ENCODE results near the gene ALOX5. TPM values are rescaled to one million over a fixed set of nuclear protein-coding genes. Genes with fewer than 3 reads are reported as not detected.

Gene ALOX5
- total and polyA plus RNA-seq, 8 donors: 3.2 to 39.6 (median 9.2) TPM

- no peaks in the 10 kb centered on the region for H3K36me3 ChIP-seq
- no peaks in the 10 kb centered on the region for H3K9me3 ChIP-seq
- peaks cover 19 to 54% (median 22%) of the 10 kb centered on the region in 4 donors for H3K4me1 ChIP-seq
- H3K27ac ChIP-seq: peak overlapping the region in 1 of 5 donors; percentile 82
- H3K4me3 ChIP-seq: peak overlapping the region in 2 of 4 donors; percentile 13 to 61
- no peak for DNase-seq
- intact Hi-C loops (cut with DNase I; ENCODE audit: low total_unique reads): no loop called here
- H3K27me3 ChIP-seq: peaks cover 3 to 69% (median 21%) of the 10 kb centered on the region in 3 donors
- 74 to 84% (median 80%) methylated on average over 2 of the region's 2 CpGs for WGBS, 5 donors
- TF ChIP-seq EP300 (IDR thresholded peaks at IDR 0.05) (no peak), POLR2AphosphoS5 (IDR thresholded peaks at IDR 0.05) (no peak), POLR2A (IDR thresholded peaks at IDR 0.05) (no peak), CTCF (IDR thresholded peaks at IDR 0.05) (no peak)
These were observed 2.4 kb downstream of the ALOX5 start for GRCh38 chr10:45376371-45376801.

GRCh38 chr10:45377321-45377720 lies 3.3 kb downstream of the ALOX5 start:
- H3K27ac ChIP-seq: peak overlapping the region in 1 of 5 donors; percentile 60

GRCh38 chr10:45377858-45378257 lies 3.8 kb downstream of the ALOX5 start:
- WGBS, 5 donors: 77 to 84% (median 79%) methylated on average over 5 of the region's 5 CpGs
- no peaks in the 10 kb centered on the region for H3K9me3 ChIP-seq
- H3K27me3 ChIP-seq: peaks cover 3 to 69% (median 21%) of the 10 kb centered on the region in 3 donors
- DNase-seq: no peak
- intact Hi-C loops (cut with DNase I; ENCODE audit: low total_unique reads): no loop called here
- no peak overlapping the region for H3K4me3 ChIP-seq
- H3K4me1 ChIP-seq: peaks cover 19 to 54% (median 22%) of the 10 kb centered on the region in 4 donors
- TF ChIP-seq CTCF (IDR thresholded peaks at IDR 0.05): no peak
- peaks cover 0 to 6% (median 2%) of the 10 kb centered on the region in 4 donors for H3K36me3 ChIP-seq
- H3K27ac ChIP-seq: peak overlapping the region in 1 of 5 donors; percentile 60

More at GRCh38 chr10:45377321-45377720, 3.3 kb downstream of the ALOX5 start:
- Histone ChIP-seq H3K27me3 (peaks cover 3 to 69% (median 21%) of the 10 kb centered on the region in 3 donors), H3K4me3 (no peak overlapping the region), H3K4me1 (peaks cover 19 to 54% (median 22%) of the 10 kb centered on the region in 4 donors), H3K9me3 (no peaks in the 10 kb centered on the region), H3K36me3 (peaks cover 0 to under 1% (median 0%) of the 10 kb centered on the region in 4 donors)
- no peak for DNase-seq
- intact Hi-C loops (cut with DNase I; ENCODE audit: low total_unique reads): no loop called here
- WGBS, 5 donors: 62 to 81% (median 71%) methylated on average over 4 of the region's 4 CpGs
- TF ChIP-seq POLR2AphosphoS5 (IDR thresholded peaks at IDR 0.05) (no peak), CTCF (IDR thresholded peaks at IDR 0.05) (no peak), EP300 (IDR thresholded peaks at IDR 0.05) (no peak), POLR2A (IDR thresholded peaks at IDR 0.05) (no peak)

- H3K4me1 ChIP-seq: peaks cover 7 to 47% (median 9%) of the 10 kb centered on the region in 4 donors
- H3K4me3 ChIP-seq: no peak overlapping the region
- peaks cover 0 to 10% (median 4%) of the 10 kb centered on the region in 4 donors for H3K36me3 ChIP-seq
- intact Hi-C loops (cut with DNase I; ENCODE audit: low total_unique reads): no loop called here
- TF ChIP-seq POLR2AphosphoS5 (IDR thresholded peaks at IDR 0.05) (no peak), EP300 (IDR thresholded peaks at IDR 0.05) (no peak), CTCF (IDR thresholded peaks at IDR 0.05) (no peak), POLR2A (IDR thresholded peaks at IDR 0.05) (no peak)
- peaks cover 3 to 58% (median 12%) of the 10 kb centered on the region in 3 donors for H3K27me3 ChIP-seq
- WGBS, 5 donors: 75 to 85% (median 81%) methylated on average over 9 to 12 of the region's 12 CpGs
- H3K27ac ChIP-seq: peak overlapping the region in 2 of 5 donors; percentile 60 to 75
- DNase-seq: no peak
- no peaks in the 10 kb centered on the region for H3K9me3 ChIP-seq
These were observed 5.1 kb downstream of the ALOX5 start for GRCh38 chr10:45378914-45379726.
